ENCODE data around the gene L3MBTL3.

DNA sequence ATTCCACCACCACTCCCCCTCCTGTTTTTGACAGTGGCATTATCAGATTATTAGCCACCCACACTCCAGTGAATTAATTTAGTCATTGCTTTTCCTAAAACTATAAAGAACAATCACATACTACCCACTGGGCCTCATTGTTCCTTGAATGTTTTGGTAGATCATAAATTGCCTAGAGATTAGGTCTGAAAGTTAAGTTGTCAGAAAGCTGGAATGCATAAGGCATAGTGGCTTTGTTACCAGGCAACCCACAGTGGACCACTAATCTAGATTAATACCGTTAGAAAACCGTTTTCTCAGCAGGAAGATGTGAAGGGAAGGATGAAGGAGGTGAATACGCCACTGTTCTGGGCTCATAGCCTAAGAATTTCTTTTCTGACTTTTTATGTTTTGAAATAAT lies 128.7 kb downstream of the L3MBTL3 start:
- TF ChIP-seq RAD21 (conservative IDR thresholded peaks at IDR 0.05) (no peak), CTCF (IDR thresholded peaks at IDR 0.05; ENCODE audit: poor library complexity, severe bottlenecking) (no peak)

Data from neural cell (in vitro differentiated cells).